HCT116 (cell line): ENCODE results near the gene PAQR8. TPM values are rescaled to one million over a fixed set of nuclear protein-coding genes. Genes with fewer than 3 reads are reported as not detected.

Source experiments
- ATAC-seq: fragments of 200-7000 bp; cut with Tn5 transposase; 2 replicates; pipeline ENCODE4 v1.9.1; 2020; ENCODE audit warnings: mild to moderate bottlenecking, moderate library complexity
- BruUV-seq: library from RNA; stranded (reverse); fragments of 400-500 nt; replicated peaks from 2 replicates; lab custom pipeline; 2021; lab: Mats Ljungman, UMichigan
- CTCF ChIA-PET: fragments of 300-600 bp; sonication (Branson Sonifier 250); formaldehyde crosslinking; loops from one replicate; lab custom pipeline; 2021; ENCODE audit warnings: antibody characterized with exemption; lab: Charles Lee
- POLR2A ChIA-PET: fragments of 300-600, 350-600 bp; sonication (Branson Sonifier 250); formaldehyde crosslinking; loops from one replicate; lab custom pipeline; 2021; ENCODE audit warnings: antibody characterized with exemption; lab: Charles Lee
- RAD21 ChIA-PET, 2 experiments: fragments of 300-600 bp; sonication (Branson Sonifier 250); formaldehyde crosslinking; loops; one replicate each; lab custom pipeline; 2023; ENCODE audit warnings: low total read pairs in 2 of 2; ENCODE audit not compliant: uncharacterized antibody in 2 of 2, unreplicated experiment in 2 of 2, low non-redundant PET in 1 of 2; lab: Charles Lee
- DNase-seq: peaks from one replicate; pipeline ENCODE4 v3.0.0-alpha.2; 2010; ENCODE audit warnings: low read depth, low spot score
- H2AFZ ChIP-seq: fragments of 200-600 bp; shearing (Covaris generic), sonication (generic); 2 replicates; pipeline ENCODE4 v1.6.1; 2017; ENCODE audit warnings: low read depth, mixed run types, mixed read lengths, antibody characterized with exemption, low read length; ENCODE audit not compliant: poor library complexity, severe bottlenecking
- H3K27ac ChIP-seq: 2 replicates; pipeline ENCODE4 v1.5.1; 2012; ENCODE audit warnings: low read depth, low read length
- H3K27me3 ChIP-seq: fragments of 200-600 bp; sonication (generic); 2 replicates; pipeline ENCODE4 v1.6.1; 2016; ENCODE audit warnings: mixed run types, low read length, mixed read lengths; ENCODE audit not compliant: insufficient read depth
- H3K36me3 ChIP-seq, 2 experiments: fragments of 200-500 bp in 1 of 2; fragments of 200-600 bp in 1 of 2; sonication (Bioruptor generic) in 1 of 2; sonication (generic) in 1 of 2; 2 replicates each; pipeline versions ENCODE4 v1.5.1 to v1.6.1; 2014 to 2016; ENCODE audit warnings: low read length in 2 of 2, inconsistent platforms in 1 of 2, mixed read lengths in 1 of 2, mixed run types in 1 of 2; ENCODE audit not compliant: insufficient read depth in 2 of 2, control insufficient read depth in 1 of 2
- H3K4me1 ChIP-seq, 2 experiments: fragments of 200-600 bp in 1 of 2; sonication (generic) in 1 of 2; 2 replicates each; pipeline versions ENCODE4 v1.5.1 to v1.6.1; 2012 to 2017; ENCODE audit warnings: low read length in 2 of 2, inconsistent platforms in 1 of 2, mild to moderate bottlenecking in 1 of 2, mixed read lengths in 1 of 2, mixed run types in 1 of 2, moderate library complexity in 1 of 2; ENCODE audit not compliant: insufficient read depth in 2 of 2, control insufficient read depth in 1 of 2
- H3K4me2 ChIP-seq: fragments of 200-600 bp; sonication (generic); 2 replicates; pipeline ENCODE4 v1.6.1; 2017; ENCODE audit warnings: mixed run types, low read length, mixed read lengths
- H3K4me3 ChIP-seq, 2 experiments: fragments of 200-600 bp in 1 of 2; sonication (generic) in 1 of 2; replicated peaks in 1 of 2; 2 replicates each; pipeline ENCODE4 v1.5.1; 2011 to 2016; ENCODE audit warnings: low read length in 2 of 2, control low read depth in 1 of 2, low read depth in 1 of 2, mild to moderate bottlenecking in 1 of 2, mixed read lengths in 1 of 2, mixed run types in 1 of 2
- H3K79me2 ChIP-seq: fragments of 200-600 bp; sonication (generic); 2 replicates; pipeline ENCODE4 v1.6.1; 2017; ENCODE audit warnings: mild to moderate bottlenecking, mixed run types, low read length, moderate library complexity, mixed read lengths; ENCODE audit not compliant: insufficient read depth
- H3K9ac ChIP-seq: fragments of 200-600 bp; sonication (generic); 2 replicates; pipeline ENCODE4 v1.6.1; 2016; ENCODE audit warnings: low read length, mixed read lengths
- H3K9me2 ChIP-seq: fragments of 200-600 bp; sonication (generic), shearing (Covaris generic); 2 replicates; pipeline ENCODE4 v1.6.1; 2017; ENCODE audit warnings: mixed run types, mild to moderate bottlenecking, moderate library complexity; ENCODE audit not compliant: insufficient read depth
- H3K9me3 ChIP-seq, 2 experiments: fragments of 200-500 bp in 1 of 2; fragments of 200-600 bp in 1 of 2; sonication (Bioruptor generic) in 1 of 2; sonication (generic) in 1 of 2; 2 replicates each; pipeline ENCODE4 v1.6.1; 2014 to 2017; ENCODE audit warnings: low read length in 2 of 2, mixed read lengths in 2 of 2, inconsistent platforms in 1 of 2, low read depth in 1 of 2, mild to moderate bottlenecking in 1 of 2, mixed run types in 1 of 2, moderate library complexity in 1 of 2; ENCODE audit not compliant: control insufficient read depth in 1 of 2, insufficient read depth in 1 of 2
- H4K20me1 ChIP-seq: fragments of 200-600 bp; sonication (generic), shearing (Covaris generic); 2 replicates; pipeline ENCODE4 v1.6.1; 2017; ENCODE audit warnings: mixed run types, mild to moderate bottlenecking, moderate library complexity; ENCODE audit not compliant: insufficient read depth
- CBX3 ChIP-seq: IDR thresholded peaks from 2 replicates; pipeline ENCODE4 v1.6.1; 2012; ENCODE audit warnings: low read depth
- CEBPB ChIP-seq: IDR thresholded peaks from 2 replicates; pipeline ENCODE4 v1.6.1; 2012; ENCODE audit warnings: low read depth
- CTCF ChIP-seq, 3 experiments: fragments of 200-600 bp in 1 of 3; sonication (generic) in 1 of 3; IDR thresholded peaks in 2 of 3; conservative IDR thresholded peaks in 1 of 3; 2 replicates each; pipeline ENCODE4 v1.5.1; 2012 to 2017; ENCODE audit warnings: low read depth in 2 of 3, low read length in 2 of 3, antibody characterized with exemption in 1 of 3, borderline replicate concordance in 1 of 3, control low read depth in 1 of 3, mild to moderate bottlenecking in 1 of 3, mixed read lengths in 1 of 3, mixed run types in 1 of 3, moderate library complexity in 1 of 3; ENCODE audit not compliant: insufficient read depth in 1 of 3
- EGR1 ChIP-seq: IDR thresholded peaks from 2 replicates; pipeline ENCODE4 v1.6.1; 2012; ENCODE audit warnings: low read depth
- ELF1 ChIP-seq: IDR thresholded peaks from 2 replicates; pipeline ENCODE4 v1.6.1; 2012; ENCODE audit warnings: low read depth, borderline replicate concordance
- EZH2 ChIP-seq: fragments of 200-600 bp; sonication (generic); IDR thresholded peaks from 2 replicates; pipeline ENCODE4 v1.6.1; 2017; ENCODE audit warnings: antibody characterized with exemption, mixed run types
- EZH2phosphoT487 ChIP-seq: fragments of 200-600 bp; IDR thresholded peaks from 2 replicates; pipeline ENCODE4 v1.6.1; 2018; ENCODE audit warnings: antibody characterized with exemption, borderline replicate concordance
- FOSL1 ChIP-seq: IDR thresholded peaks from 2 replicates; pipeline ENCODE4 v1.6.1; 2012; ENCODE audit warnings: low read depth
- MAX ChIP-seq: IDR thresholded peaks from 2 replicates; pipeline ENCODE4 v1.6.1; 2012
- POLR2A ChIP-seq: IDR thresholded peaks from 2 replicates; pipeline ENCODE4 v1.7.0; 2011; ENCODE audit warnings: borderline replicate concordance; ENCODE audit not compliant: insufficient read depth, insufficient read length; ENCODE audit errors: extremely low read depth
- POLR2AphosphoS5 ChIP-seq: IDR thresholded peaks from 2 replicates; pipeline ENCODE4 v1.6.1; 2011; ENCODE audit warnings: mild to moderate bottlenecking, low read depth, low read length, moderate library complexity
- REST ChIP-seq: IDR thresholded peaks from 2 replicates; pipeline ENCODE4 v1.6.1; 2012; ENCODE audit warnings: low read depth
- SIN3A ChIP-seq: IDR thresholded peaks from 2 replicates; pipeline ENCODE4 v1.6.1; 2012; ENCODE audit warnings: low read depth
- SP1 ChIP-seq: IDR thresholded peaks from 2 replicates; pipeline ENCODE4 v1.6.1; 2012; ENCODE audit warnings: low read depth
- SRF ChIP-seq: IDR thresholded peaks from 2 replicates; pipeline ENCODE4 v1.6.1; 2012; ENCODE audit warnings: low read depth
- YY1 ChIP-seq: IDR thresholded peaks from 2 replicates; pipeline ENCODE4 v1.6.1; 2011; ENCODE audit warnings: low read length, low read depth, moderate library complexity, mild to moderate bottlenecking; ENCODE audit not compliant: insufficient replicate concordance; ENCODE audit errors: extremely low read depth
- ZBTB33 ChIP-seq: IDR thresholded peaks from 2 replicates; pipeline ENCODE4 v1.6.1; 2011; ENCODE audit warnings: mild to moderate bottlenecking, low read length, moderate library complexity; ENCODE audit not compliant: insufficient replicate concordance; ENCODE audit errors: extremely low read depth
- ZFX ChIP-seq: fragments of 450-650 bp; IDR thresholded peaks from 2 replicates; pipeline ENCODE4 v1.6.1; 2017
- ZNF274 ChIP-seq: fragments of 200-500 bp; sonication (Bioruptor generic); IDR thresholded peaks from 2 replicates; pipeline ENCODE4 v1.6.1; 2014; ENCODE audit warnings: mild to moderate bottlenecking, low read depth, low read length, inconsistent platforms
- intact Hi-C: fragments of 100-400 bp; cut with micrococcal nuclease; formaldehyde crosslinking; loops from 2 replicates; pipeline ENCODE4 v1.10.0; 2022
- total RNA-seq: library from RNA; stranded (reverse); gene quantifications from one replicate; pipeline ENCODE4 v1.2.1, GENCODE V29; 2021; ENCODE audit not compliant: unreplicated experiment

The PAQR8 gene
- total RNA-seq, 1 experiment from 2014 or later = 5.9 TPM

- DNase-seq = no peak
- H3K4me3 ChIP-seq = peak overlapping the region; percentile 88 to 92
- BruUV-seq = no TSS peak
These were observed 1.4 kb downstream of the PAQR8 start for GRCh38 chr6:52363228-52363867.

More at GRCh38 chr6:52363228-52363867, 1.4 kb downstream of the PAQR8 start:
- ChIA-PET CTCF (no interaction called here), POLR2A (no interaction called here), RAD21 (interaction anchor here in 1 of 2 experiments (0.7 kb wide), 1 partner anchor 68 kb away, joined by 3 read pairs; no protein-coding TSS in a partner anchor)
- Histone ChIP-seq H3K27me3 (no peaks in the 10 kb centered on the region), H3K4me2 (peak overlapping the region; percentile 98), H3K27ac (no peak overlapping the region; the same call in 1 of the 2 replicates), H3K9me3 (no peaks in the 10 kb centered on the region), H3K9ac (peak overlapping the region; percentile 89), H3K79me2 (peaks cover 13% of the 10 kb centered on the region; the same call in 1 of the 2 replicates), H2AFZ (no peak overlapping the region), H3K4me1 (peaks cover 3 to 19% of the 10 kb centered on the region in 2 experiments; a peak in 3 of 4 replicates), H3K9me2 (no peaks in the 10 kb centered on the region), H4K20me1 (no peaks in the 10 kb centered on the region), H3K36me3 (no peaks in the 10 kb centered on the region)
- ATAC-seq = 0 out of 2 replicates have a peak, but pooled peaks have one; percentile 5
- intact Hi-C loops = loop anchor here (2.0 kb wide), 1 partner anchor 71 kb away; no protein-coding TSS in a partner anchor
- no peak for TF ChIP-seq FOSL1
- no peak for TF ChIP-seq SIN3A
- TF ChIP-seq EZH2 = no peak
- no peak for TF ChIP-seq ZBTB33
- TF ChIP-seq YY1 = no peak
- no peak for TF ChIP-seq EGR1
- TF ChIP-seq MAX = no peak
- TF ChIP-seq SP1 = no peak
- TF ChIP-seq ELF1 = no peak
- TF ChIP-seq SRF = no peak
- no peak for TF ChIP-seq CBX3
- TF ChIP-seq POLR2A = no peak
- TF ChIP-seq ZFX = no peak
- TF ChIP-seq ZNF274 = no peak
- TF ChIP-seq CEBPB = no peak
- no peak for TF ChIP-seq REST
- TF ChIP-seq CTCF (IDR thresholded peaks at IDR 0.05 in 2 of 3, conservative IDR thresholded peaks at IDR 0.05 in 1 of 3; ENCODE audit: borderline replicate concordance in 1 of 3, insufficient read depth in 1 of 3, low read depth in 2 of 3, low read length in 2 of 3) = no peak
- TF ChIP-seq POLR2AphosphoS5 = no peak
- no peak for TF ChIP-seq EZH2phosphoT487
